Measurements from ENCODE around the gene WNK1.
"Not testable (repeated sequence)": the region's sequence is repeated elsewhere in the genome, so short reads cannot be mapped to it uniquely, and the experiment has no call there.

Gene WNK1

DNA sequence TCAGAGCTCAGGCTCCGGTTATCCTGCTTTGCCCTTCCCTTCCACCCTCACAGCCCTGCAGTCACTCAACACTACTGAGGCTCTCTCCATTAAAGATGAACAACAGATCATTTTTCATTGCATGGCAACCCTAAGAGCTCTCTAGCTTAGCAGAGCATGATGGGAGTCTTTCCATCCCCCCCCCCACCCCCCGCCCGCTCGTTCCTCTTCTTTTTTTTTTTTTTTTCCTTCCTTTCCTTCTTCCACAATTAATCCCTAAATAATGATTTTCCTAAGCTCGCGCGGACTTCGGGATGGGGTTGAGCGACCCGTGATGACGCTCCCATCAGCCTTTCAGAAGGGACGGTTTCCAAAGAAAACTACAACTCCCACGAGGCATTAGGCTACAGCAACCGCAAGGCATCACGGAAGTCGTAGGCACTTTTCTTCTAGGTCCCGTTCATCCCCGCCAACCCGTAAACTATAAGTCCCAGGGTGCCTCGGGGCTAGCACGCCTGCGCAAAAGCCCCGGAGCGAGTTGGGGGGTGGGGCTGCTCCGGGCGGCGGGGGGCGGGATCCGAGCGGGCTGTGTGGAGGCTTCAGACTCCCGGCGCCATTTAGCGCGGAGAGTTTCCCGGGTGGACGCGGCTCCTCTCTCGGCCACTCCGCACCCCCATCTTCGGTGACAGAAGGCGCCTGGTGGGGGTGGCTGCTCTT lies at the start of gene WNK1:
Gene WNK1, plus strand, starts transcription at position 581 of the 696 bp plus-strand sequence. CDS start 987 bp downstream, outside the sequence.
- peak; percentile 97 to 98 for DNase-seq

DNA sequence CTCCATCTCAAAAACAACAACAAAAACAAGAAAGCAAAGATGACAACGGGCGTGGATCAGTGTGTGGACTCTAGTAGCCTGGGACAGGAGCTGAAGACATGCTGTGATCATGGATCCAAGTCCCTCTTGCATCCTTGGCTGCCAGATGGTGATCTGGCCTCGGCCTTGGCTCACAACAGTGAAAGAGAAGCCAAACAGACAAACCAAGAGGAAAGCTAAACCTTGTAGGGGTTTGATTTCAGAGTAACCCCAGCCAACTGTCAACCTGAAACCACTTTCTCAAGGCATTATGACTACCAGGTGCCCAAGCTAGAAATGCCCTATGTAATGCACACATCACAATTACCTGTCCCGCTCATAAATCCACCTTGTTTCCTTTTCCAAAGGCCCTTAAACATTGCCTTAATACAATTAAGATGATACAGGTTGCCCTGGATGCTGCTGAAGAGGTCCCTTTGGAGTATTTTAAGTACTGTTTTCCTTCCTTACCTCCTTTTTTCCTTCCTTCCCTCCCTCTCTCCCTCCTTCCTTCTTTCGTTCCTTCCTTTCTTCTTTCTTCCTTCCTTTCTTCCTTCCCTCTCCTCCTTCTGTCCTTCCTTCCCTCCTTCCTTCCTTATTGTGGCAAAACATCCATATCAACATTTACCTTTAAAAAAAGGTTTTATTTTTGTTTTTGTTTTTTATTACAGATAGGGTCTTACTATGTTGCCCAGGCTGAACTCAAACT lies 47.7 kb upstream of the WNK1 start:
- DNase-seq: no peak

DNA sequence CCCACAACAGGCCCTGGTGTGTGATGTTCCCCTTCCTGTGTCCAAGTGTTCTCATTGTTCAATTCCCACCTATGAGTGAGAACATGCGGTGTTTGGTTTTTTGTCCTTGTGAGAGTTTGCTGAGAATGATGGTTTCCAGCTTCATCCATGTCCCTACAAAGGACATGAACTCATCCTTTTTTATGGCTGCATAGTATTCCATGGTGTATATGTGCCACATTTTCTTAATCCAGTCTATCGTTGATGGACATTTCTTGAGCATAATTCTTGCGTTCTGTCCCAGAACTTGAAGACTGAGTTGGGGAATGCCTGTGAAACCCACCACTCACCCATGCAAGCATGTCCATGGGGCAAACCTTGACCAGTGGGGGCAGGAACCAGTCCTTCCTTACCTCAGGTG lies 44.3 kb upstream of the WNK1 start:
- not testable (repeated sequence) for DNase-seq

DNA sequence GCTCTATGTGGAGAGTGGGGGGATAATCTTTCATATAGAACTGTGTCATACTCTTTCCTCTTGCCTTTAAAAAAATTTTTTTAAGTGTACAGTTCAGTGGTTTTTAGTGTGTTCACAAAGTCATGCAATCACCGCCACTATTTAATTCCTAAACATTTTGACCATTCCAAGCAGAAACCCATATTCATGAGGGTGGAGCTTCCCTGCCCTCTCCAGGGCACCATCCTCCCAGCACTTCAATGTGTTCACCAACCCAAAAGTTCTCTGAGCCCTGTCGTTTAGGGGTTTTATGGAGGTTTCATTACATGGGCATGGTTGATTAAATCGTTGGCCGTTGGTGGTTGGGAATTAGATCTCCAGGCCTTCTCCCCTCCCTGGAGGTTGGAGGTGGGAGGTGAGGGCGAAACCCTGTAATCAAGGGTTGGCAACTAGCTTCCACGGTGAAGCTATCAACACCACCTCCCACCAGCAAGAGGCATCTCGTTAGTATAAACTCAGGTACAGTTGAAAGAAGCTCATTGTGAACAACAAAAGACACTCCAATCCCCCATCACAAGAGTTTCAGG lies 42.8 kb upstream of the WNK1 start:
- DNase-seq: no peak

DNA sequence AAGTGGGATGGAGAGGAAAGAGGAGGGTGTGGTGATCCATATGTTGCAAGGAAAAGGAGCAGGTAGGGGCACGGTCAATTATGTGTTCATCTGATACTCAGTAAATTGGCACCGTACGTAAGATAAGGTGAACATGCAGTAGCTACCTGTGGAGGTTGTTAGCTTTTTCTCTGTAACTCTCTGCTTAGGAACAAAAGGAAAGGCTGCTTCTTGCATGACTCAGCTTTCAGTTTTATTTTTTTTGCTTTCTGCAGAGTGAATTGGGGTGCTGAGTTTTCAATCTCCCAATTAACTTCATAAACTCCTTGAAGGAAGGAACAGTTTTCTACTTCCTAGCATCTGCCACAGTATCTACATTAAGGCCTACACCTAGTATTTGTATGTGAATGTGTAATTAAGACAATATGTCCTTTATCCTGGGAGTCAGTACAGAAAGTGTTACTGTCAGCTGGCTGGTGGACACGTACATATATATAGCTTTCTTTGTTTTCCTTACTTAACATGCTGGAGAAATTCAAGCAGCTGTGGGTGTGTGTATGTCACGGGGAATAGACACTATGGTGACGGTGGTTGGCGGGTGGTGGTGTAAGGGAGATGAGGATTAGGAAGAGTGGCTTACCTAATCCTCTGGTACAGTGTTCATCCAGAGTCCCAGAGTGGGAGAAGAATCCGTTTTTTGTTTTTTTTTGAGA lies 40.1 kb upstream of the WNK1 start:
- no peak for DNase-seq

DNA sequence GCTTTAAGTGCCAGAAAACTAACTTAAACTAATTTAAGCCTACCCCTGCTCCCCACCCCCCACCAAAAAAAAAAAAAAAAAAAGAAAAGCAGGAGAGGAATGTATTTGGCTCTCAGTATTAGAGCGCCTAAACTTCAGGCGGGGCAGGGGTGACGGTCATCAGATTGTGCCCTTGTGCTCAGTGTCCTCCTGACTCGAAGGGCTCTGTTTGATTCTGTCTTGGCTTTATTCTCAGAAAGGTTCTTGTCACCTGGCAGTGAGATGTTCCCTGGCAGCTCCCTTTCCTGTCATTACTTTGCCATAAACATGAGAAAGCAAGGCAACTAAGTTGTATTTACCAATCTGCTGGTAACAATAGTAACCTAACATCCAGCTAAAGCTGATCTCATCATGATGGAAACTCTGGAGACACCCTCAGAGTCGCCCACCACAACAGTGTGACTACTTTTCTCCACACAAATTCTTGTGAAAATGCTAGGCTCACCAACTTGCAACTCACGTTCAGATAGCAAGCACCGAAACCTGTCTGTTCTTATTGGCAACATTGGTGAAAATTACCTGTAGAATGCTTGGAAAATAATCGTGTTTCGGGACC lies 39.0 kb upstream of the WNK1 start:
- DNase-seq: peak; percentile 30 to 56

DNA sequence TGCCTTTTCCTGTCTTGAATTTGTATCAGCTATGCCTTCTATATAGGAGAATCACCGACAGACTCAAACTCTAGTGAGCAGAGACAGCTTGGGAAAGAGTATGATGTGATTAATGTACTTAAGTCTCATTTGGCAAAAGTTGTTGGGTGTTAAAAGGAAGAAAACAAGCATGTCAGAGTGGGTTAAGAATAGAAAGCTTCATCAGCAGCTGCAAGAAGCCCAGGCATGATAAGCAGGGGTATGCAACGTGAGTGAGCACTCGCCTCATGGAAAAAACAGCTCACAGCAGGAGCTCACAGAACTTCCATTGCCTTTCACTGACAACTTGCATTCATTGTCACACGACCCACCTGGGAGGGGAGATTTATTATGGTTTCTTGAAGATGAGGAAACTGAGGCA lies 35.9 kb upstream of the WNK1 start:
- peak; percentile 56 to 61 for DNase-seq

DNA sequence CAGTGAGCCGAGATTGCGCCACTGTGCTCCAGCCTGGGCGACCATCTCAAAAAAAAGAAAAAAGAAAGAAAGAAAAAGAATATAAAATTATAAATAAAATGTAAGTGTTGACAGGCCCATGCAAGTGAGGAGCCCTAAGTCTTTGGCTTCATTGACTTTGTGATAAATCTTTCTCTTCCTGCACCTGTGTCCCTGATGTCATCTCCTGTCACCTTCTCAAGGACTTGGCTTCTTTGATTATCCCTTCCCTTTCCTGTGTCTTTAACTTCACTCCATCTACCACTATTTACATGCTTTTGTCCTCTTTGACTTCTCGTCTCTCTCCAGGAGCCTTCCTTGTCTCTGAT lies 33.6 kb upstream of the WNK1 start:
- DNase-seq: no peak

DNA sequence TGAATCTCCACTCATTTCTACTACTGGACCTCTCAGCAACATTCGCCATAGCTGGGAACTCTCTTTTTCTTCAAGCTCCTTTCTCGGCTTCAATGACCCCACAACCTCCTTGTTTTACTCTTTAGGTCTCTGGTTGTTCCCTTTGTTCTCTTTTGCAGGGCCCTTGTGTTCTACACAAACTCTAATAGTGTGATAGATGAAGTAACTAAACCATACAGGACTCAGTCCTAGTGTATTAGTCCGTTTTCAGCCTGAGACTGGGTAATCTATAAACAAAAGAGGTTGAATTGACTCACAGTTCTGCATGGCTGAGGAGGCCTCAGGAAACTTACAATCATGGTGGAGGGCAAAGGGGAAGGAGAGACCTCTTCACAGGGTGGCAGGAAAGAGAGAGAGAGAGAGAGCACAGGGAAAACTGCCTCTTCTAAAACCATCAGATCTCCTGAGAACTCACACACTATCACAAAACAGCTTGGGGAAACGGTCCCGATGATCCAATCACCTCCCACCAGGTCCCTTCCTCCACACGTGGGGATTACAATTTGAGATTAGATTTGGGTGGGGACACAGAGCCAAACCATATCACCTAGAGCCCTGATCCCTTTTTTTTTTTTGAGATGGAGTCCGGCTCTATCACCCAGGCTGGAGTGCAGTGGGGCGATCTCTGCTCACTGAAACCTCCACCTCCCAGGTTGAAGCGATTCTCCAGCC lies 32.0 kb upstream of the WNK1 start:
- DNase-seq: no peak

DNA sequence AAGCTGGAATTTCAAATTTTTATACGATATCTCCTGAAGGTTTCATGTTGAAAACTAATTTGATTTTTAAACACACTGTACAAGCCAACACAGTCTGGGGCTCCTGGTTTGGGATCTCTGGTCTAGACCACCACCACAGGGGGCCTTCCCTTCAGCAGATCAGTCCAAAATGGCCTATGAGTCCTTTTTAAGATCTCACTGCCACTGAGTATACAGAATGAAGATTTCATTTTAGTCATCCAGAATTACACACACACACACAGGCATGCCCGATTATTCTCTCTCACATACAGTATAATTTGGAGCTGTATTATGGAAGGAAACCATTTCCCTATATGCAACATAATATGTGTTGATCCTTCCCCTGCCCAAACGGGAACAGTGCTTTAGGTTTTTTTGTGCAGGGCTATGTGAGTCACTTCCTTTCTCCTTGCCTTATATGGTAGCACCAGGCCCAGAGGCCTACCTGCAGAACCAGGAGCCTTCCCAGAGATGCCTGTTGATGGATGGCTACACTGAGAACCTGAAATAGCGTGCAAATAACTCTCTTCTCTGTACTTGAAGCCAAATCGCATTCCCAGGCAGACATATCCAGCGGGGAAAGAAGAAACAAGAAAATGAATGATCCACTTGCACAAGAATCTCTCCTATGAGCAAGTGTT lies 28.1 kb upstream of the WNK1 start:
- peak in 1 of 2 donors; percentile 23 for DNase-seq

DNA sequence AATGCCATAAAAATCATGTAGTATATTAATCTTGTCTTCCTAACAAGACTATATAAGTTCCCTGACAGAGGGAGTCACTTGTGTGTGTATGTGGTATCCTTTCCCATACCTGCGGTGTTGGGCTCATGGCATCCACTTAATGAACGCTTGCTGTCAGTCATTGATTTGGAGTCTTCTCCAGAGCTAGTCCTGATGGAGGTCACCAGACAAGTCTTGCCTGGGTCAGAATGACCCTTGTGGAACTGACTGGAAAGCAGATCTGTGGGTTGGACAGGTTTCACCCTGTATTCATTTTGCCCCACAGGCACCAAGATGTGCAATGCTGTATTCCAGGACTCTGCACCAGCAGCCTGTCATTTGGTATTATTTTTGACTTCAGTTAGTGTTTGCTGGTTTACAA lies 27.3 kb upstream of the WNK1 start:
- no peak for DNase-seq

DNA sequence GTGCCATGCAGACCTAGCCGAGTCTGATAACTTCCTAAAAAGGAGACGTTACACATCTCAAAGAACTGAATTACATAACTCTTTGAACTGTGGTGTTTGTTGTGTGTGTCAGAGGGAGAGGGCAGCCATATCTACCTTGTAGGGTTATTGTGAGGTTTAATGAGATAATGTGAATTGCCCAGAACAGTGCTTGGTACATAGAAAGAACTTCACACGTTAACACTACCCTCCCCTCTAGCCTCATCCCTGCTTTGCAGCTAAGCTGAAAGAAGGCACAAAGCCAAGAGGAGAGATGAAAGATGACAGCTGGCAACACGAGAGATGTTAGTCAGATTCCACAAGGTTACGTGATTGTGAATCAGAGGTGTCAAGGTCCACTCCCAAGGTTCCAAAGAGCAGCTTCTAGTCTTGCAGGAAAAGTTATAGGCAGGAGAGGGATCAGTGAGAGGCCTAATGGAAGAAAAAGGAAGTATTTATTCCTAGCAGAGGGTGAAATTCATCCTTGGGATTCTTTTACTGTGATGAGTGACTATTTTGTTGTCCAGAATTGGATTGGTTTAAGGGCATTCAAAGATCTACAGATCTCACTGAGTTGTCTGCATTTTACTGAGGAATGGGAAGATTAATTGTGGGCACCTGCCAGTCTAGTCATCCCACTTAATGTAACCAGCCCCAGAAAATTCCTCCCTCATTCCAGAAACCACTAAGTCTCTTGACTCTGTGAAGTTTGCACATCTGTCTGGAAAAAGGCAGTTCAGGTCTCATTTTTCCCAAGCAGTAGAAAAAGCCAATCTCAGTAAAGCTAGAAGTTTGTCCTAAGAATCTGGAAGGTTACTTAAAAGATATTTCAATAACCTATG lies 25.9 kb upstream of the WNK1 start:
- no peak for DNase-seq

DNA sequence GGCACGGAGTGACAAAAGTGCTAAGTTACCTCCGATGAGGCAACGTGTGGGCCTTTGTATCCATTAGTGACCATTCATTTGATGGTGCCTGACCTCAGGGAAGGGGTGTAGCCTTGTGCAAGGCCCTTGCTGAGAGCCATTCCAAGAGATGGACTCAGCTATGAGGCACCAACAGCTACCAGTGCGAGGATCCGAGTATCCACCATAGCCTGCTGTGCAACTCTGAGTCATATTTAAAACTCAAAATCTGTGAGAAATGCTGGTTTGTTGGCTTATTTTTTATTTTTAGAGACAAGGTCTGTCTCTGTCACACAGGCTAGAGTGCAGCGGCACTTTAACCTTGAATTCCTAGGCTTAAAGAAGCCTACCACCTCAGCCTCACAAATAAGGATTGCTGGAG lies 25.1 kb upstream of the WNK1 start:
- DNase-seq: no peak

DNA sequence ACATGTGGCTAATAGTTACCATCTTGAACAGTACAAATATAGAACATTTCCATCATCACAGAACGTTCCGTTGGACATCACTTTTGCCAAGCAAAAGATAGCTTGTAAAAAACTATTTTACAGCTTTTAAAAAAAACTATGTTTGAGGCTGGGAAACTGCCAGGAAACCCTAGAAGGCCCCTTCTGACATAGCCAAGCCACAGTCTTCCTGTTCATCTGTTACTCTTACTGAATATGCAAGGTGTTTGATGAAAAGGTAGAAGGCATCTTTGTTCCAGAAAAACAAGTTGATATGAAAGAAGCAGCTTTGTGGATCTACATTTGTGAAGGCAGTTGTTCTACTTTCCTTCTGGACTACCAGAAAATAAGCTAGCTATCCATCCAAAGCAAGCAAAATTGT lies 23.6 kb upstream of the WNK1 start:
- DNase-seq: no peak

DNA sequence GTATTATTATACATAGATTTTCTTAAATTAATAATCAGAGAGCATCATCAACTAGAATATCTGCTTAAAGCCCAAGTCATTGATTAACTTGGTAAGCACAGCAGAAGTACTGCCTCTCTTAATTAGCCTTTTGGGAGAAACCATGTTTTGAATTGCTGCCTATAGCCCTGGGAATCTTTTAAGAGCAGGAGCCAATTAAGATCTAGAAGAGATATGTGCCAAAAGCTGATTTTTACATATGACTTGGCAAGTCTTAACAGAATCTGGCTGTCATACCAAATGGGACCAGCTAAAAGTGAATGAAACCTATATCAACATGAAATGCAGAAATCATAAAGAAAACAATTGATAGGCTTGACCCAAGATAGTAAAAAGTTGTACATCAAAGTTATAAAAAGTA lies 23.2 kb upstream of the WNK1 start:
- DNase-seq: no peak

DNA sequence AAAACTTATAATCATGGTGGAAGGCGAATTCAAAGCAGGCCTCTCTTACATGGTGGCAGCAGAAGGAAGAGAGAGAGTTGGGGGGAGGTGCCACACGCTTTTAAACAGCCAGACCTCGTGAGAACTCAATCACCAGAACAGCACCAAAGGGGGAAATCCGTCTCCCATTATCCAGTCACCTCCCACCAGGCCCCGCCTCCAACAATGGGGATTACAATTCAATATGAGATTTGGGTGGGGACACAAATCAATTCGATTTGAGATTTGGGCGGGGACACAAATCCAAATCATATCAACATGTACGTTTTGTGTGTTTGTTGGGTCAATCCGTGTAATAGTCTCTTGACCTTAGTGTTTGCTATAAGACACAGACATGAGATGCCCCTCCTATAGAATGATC lies 21.8 kb upstream of the WNK1 start:
- no peak for DNase-seq

DNA sequence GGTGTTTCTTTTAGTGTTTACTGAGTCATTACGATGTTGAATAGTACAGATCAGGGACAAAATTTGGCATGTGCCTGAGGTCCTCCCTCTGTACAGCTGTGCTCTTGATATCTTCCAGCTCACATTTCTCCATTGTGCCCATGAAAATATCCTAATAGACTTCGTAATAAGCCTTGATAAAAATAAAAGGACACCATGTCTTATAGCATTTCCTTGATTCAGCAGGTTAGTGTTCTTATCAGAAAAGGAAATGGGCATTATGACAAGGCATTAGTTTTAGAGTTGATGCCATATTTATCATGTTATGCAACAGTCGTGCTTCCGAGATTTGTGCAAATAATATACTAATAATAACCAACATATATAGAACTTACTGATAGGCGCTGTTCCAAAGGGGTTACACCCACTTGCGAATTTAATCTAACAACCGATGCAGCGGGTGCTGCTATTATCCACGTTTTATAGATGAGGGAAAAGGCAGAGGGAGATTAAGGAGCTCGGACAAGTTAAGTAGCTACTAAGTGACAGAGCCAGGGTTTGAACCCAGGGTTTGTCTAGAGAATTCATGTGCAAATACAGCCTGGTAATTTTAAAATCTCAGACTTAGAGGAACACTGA lies 15.1 kb upstream of the WNK1 start:
- no peak for DNase-seq

DNA sequence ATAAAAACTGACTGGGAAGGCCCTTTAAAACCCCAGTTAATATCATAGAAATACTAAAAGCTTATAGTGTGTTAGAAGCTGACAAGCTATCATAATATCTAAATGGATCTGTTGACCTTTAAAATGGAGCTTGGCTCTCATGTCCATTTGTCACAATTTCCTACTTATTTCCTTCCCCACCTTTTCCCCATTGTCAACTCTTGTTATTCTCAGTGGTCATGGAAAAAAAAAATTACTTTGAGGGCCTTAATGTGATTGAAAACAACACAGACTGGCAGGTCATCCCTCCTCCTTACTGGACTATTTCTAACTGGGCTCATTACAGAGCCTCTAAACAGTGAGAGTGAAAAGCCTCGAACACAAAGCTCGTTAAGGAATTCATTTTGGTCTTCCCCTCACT lies 13.7 kb upstream of the WNK1 start:
- DNase-seq: no peak

DNA sequence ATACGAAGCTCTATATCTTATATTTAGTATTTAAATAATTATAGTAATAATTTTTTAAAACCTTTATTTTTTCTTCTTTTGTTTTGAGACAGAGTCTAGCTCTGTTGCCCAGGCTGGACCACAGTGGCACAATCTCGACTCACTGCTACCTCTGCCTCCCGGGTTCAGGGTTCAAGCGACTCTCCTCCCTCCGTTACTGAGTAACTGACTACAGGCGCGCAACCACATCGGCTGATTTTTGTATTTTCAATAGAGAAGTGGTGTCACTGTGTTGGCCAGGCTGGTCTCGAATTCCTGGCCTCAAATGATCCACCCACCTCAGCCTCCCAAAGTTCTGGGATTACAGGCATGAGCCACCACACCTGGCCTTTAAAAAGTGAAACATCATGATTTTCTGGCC lies 13.0 kb upstream of the WNK1 start:
- DNase-seq: no peak

DNA sequence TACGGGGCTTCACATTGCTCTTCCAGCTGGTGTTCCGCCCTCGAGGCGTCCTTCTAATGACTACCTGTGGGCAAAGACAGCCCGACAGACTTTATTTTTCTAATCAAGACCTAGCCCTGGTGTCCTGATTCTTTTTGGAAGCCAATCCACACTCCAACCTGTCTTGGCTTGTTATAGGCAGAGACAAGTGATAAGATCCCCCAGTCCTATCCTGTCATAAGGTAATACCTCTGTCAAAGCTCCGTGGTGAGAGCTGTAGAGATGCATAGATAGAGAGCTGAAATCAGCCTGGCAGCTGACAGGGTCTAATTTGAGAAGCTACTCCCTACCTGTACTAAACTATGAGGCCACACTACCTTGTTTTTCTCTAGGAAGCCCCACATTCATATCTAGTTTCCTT lies 11.5 kb upstream of the WNK1 start:
- DNase-seq: no peak

Measured in stimulated activated CD4-positive, alpha-beta T cell treated with anti-CD3 and anti-CD28 coated beads, Interleukin-2, amount 100 ng/mL, for 24 hours (primary cell).